ENCODE data around the gene JAGN1. TPM values are rescaled to one million over a fixed set of nuclear protein-coding genes. Genes with fewer than 3 reads are reported as not detected.

Gene JAGN1
- total and polyA plus RNA-seq, 2 of the 8 experiments (the other 6 are each of a cell fraction or from before 2014, with no cell fraction given), result 26.9 to 51.6 TPM

GRCh38 chr3:9932843-9933560 lies 42.6 kb downstream of the JAGN1 start (continued):
- no peak for TF ChIP-seq CHD7 (IDR thresholded peaks at IDR 0.05; ENCODE audit: insufficient replicate concordance, low read length)
- TF ChIP-seq JUND (IDR thresholded peaks at IDR 0.05; ENCODE audit: low read length), result peak; percentile 52; the same call in 1 of the 2 replicates
- TF ChIP-seq TEAD4 (IDR thresholded peaks at IDR 0.05; ENCODE audit: low read depth, low read length), result no peak
